Endothelial cell of umbilical vein (primary cell): Measurements from ENCODE around the gene EARS2. TPM values are rescaled to one million over a fixed set of nuclear protein-coding genes. Genes with fewer than 3 reads are reported as not detected.

Source experiments
- BruUV-seq: library from RNA; stranded (reverse); fragments of 400-500 nt; replicated peaks from 2 replicates; lab custom pipeline; 2021; lab: Mats Ljungman, UMichigan
- CTCF ChIA-PET: fragments of 300-600, 350-600 bp; sonication (Branson Sonifier 250); formaldehyde crosslinking; loops from one replicate; lab custom pipeline; 2021; ENCODE audit warnings: antibody characterized with exemption, inconsistent platforms; lab: Charles Lee
- POLR2A ChIA-PET: fragments of 300-600, 350-600 bp; sonication (Branson Sonifier 250); formaldehyde crosslinking; loops from one replicate; lab custom pipeline; 2021; ENCODE audit warnings: antibody characterized with exemption, inconsistent platforms; lab: Charles Lee
- DNase-seq: peaks from one replicate; pipeline ENCODE4 v3.0.0-alpha.2; 2011; ENCODE audit warnings: low read depth, low spot score
- FAIRE-seq: peaks from 2 replicates; lab custom pipeline; 2011; peaks lifted over from hg19 to GRCh38; lab: Jason Lieb, UNC
- H2AFZ ChIP-seq: 2 replicates; pipeline ENCODE4 v1.6.0; 2012; ENCODE audit warnings: low read depth, low read length, control low read depth, inconsistent platforms
- H3K27ac ChIP-seq: 2 replicates; pipeline ENCODE4 v1.5.1; 2011; ENCODE audit warnings: low read depth, mild to moderate bottlenecking, control low read depth, low read length, moderate library complexity; ENCODE audit not compliant: insufficient read depth
- H3K27me3 ChIP-seq, 2 experiments: 2 replicates each; pipeline versions ENCODE4 v1.6.0 to v1.6.1; 2011; ENCODE audit warnings: low read length in 2 of 2, mixed read lengths in 1 of 2; ENCODE audit not compliant: control insufficient read depth in 2 of 2, insufficient read depth in 2 of 2
- H3K36me3 ChIP-seq, 2 experiments: 2 replicates in 1 of 2; 3 replicates in 1 of 2; pipeline ENCODE4 v1.5.1; 2011; ENCODE audit warnings: low read length in 2 of 2, mild to moderate bottlenecking in 1 of 2, moderate library complexity in 1 of 2; ENCODE audit not compliant: control insufficient read depth in 2 of 2, insufficient read depth in 2 of 2; ENCODE audit errors: extremely low read depth in 1 of 2
- H3K4me1 ChIP-seq: 3 replicates; pipeline ENCODE4 v1.5.1; 2011; ENCODE audit warnings: mild to moderate bottlenecking, low read length; ENCODE audit not compliant: control insufficient read depth, insufficient read depth; ENCODE audit errors: extremely low read depth
- H3K4me2 ChIP-seq: 2 replicates; pipeline ENCODE4 v1.6.1; 2011; ENCODE audit warnings: low read length, control low read depth, mixed read lengths; ENCODE audit not compliant: insufficient read depth
- H3K4me3 ChIP-seq, 3 experiments: fragments of 200-600 bp in 1 of 3; sonication (generic), shearing (Covaris generic) in 1 of 3; replicated peaks in 1 of 3; 2 replicates each; pipeline ENCODE4 v1.5.1; 2011 to 2016; ENCODE audit warnings: control low read depth in 3 of 3, low read length in 3 of 3, mild to moderate bottlenecking in 2 of 3, inconsistent platforms in 1 of 3, low read depth in 1 of 3, moderate library complexity in 1 of 3; ENCODE audit not compliant: insufficient read depth in 1 of 3
- H3K79me2 ChIP-seq: 2 replicates; pipeline ENCODE4 v1.6.0; 2012; ENCODE audit warnings: low read length, inconsistent platforms; ENCODE audit not compliant: control insufficient read depth, insufficient read depth
- H3K9ac ChIP-seq: replicated peaks from 2 replicates; pipeline ENCODE3; 2011; ENCODE audit warnings: low read length, control low read depth; ENCODE audit not compliant: insufficient read depth; ENCODE audit errors: extremely low read depth
- H3K9me1 ChIP-seq: replicated peaks from 3 replicates; pipeline ENCODE4 v1.6.0; 2011; ENCODE audit warnings: mild to moderate bottlenecking, low read length; ENCODE audit not compliant: control insufficient read depth, insufficient read depth; ENCODE audit errors: extremely low read depth
- H3K9me3 ChIP-seq: replicated peaks from 2 replicates; pipeline ENCODE4 v1.5.1; 2012; ENCODE audit warnings: low read length, inconsistent platforms; ENCODE audit not compliant: control insufficient read depth, insufficient read depth
- H4K20me1 ChIP-seq: replicated peaks from 2 replicates; pipeline ENCODE3; 2011; ENCODE audit warnings: mild to moderate bottlenecking, low read length; ENCODE audit not compliant: control insufficient read depth, insufficient read depth; ENCODE audit errors: extremely low read depth
- CTCF ChIP-seq, 2 donors: IDR thresholded peaks; 1 replicate in 1 of 2; 2 replicates in 1 of 2; pipeline ENCODE4 v1.5.1; 2011; ENCODE audit warnings: low read length in 2 of 2, mild to moderate bottlenecking in 2 of 2, moderate library complexity in 2 of 2, control low read depth in 1 of 2, inconsistent platforms in 1 of 2, low read depth in 1 of 2; ENCODE audit not compliant: insufficient read depth in 1 of 2; ENCODE audit errors: extremely low read depth in 1 of 2
- EZH2 ChIP-seq: IDR thresholded peaks from 2 replicates; pipeline ENCODE4 v1.6.1; 2012; ENCODE audit warnings: borderline replicate concordance, low read depth, mild to moderate bottlenecking, moderate library complexity, low read length, inconsistent platforms; ENCODE audit not compliant: severe bottlenecking
- FOS ChIP-seq: IDR thresholded peaks from 2 replicates; pipeline ENCODE4 v1.6.1; 2011; ENCODE audit warnings: mild to moderate bottlenecking, low read length, moderate library complexity, borderline replicate concordance; ENCODE audit not compliant: insufficient read depth
- GATA2 ChIP-seq: IDR thresholded peaks from 2 replicates; pipeline ENCODE4 v1.7.0; 2011; ENCODE audit warnings: low read depth, mild to moderate bottlenecking, moderate library complexity, mixed read lengths, low read length; ENCODE audit not compliant: insufficient read length, insufficient read depth
- JUN ChIP-seq: IDR thresholded peaks from 2 replicates; pipeline ENCODE4 v1.6.1; 2011; ENCODE audit warnings: borderline replicate concordance, low read depth; ENCODE audit not compliant: insufficient read length, insufficient read depth
- MAX ChIP-seq: IDR thresholded peaks from 2 replicates; pipeline ENCODE4 v1.6.1; 2011; ENCODE audit not compliant: insufficient read depth, insufficient read length
- MYC ChIP-seq: IDR thresholded peaks from one replicate; pipeline ENCODE4 v1.6.1; 2011; ENCODE audit warnings: mild to moderate bottlenecking, low read depth, low read length
- POLR2A ChIP-seq: IDR thresholded peaks from 2 replicates; pipeline ENCODE4 v1.6.1; 2012; ENCODE audit warnings: low read depth, mild to moderate bottlenecking, control low read depth, low read length
- POLR2AphosphoS5 ChIP-seq: IDR thresholded peaks from 2 replicates; pipeline ENCODE4 v1.6.1; 2012; ENCODE audit warnings: low read depth, mild to moderate bottlenecking, control low read depth, low read length, moderate library complexity; ENCODE audit not compliant: insufficient read depth
- dilution Hi-C: fragments of 300-500 bp; cut with MboI; formaldehyde crosslinking; loops from one replicate; pipeline ENCODE4 v1.15.0; 2019; ENCODE audit warnings: low sequenced_read_pairs; ENCODE audit not compliant: extremely low pct_ligation_motif_present
- intact Hi-C: fragments of 100-400 bp; cut with micrococcal nuclease; formaldehyde crosslinking; loops from one replicate; pipeline ENCODE4 v1.10.0; 2022
- polyA plus RNA-seq, 4 experiments: library from polyadenylated mRNA; depleted of rRNA in 3 of 4; stranded (reverse) in 3 of 4; unstranded in 1 of 4; fragments of >200 nt; gene quantifications; 2 replicates each; pipeline versions ENCODE4 v1.2.1 to v1.2.3, GENCODE V29; 2011 to 2012; ENCODE audit warnings: missing spikeins in 1 of 4
- total RNA-seq: library from RNA; stranded (reverse); gene quantifications from 2 replicates; pipeline ENCODE4 v1.2.3, GENCODE V29; 2021

EARS2 gene
- total and polyA plus RNA-seq, 2 donors (not counting 3 experiments of a cell fraction or from before 2014, with no cell fraction given): 14.7 to 21.6 TPM

- H3K9me1 ChIP-seq: no peaks in the 10 kb centered on the region
- no peak for TF ChIP-seq POLR2A
- H3K27me3 ChIP-seq: no peaks in the 10 kb centered on the region
- H3K79me2 ChIP-seq: peaks cover 53% of the 10 kb centered on the region
- POLR2A ChIA-PET: no interaction called here
- intact Hi-C loops: no loop called here
- peaks cover 5 to 16% of the 10 kb centered on the region in 2 experiments for H3K36me3 ChIP-seq
- H3K27ac ChIP-seq: peak overlapping the region; percentile 59
- H3K4me3 ChIP-seq: peak overlapping the region; percentile 77 to 89 (median 87)
- FAIRE-seq (no peak), DNase-seq (no peak)
- CTCF ChIA-PET: no interaction called here
- H4K20me1 ChIP-seq: no peaks in the 10 kb centered on the region
- H3K9me3 ChIP-seq: no peaks in the 10 kb centered on the region
- dilution Hi-C loops: no loop called here
- no peak overlapping the region for H2AFZ ChIP-seq
- peak overlapping the region; percentile 81 for H3K9ac ChIP-seq
- H3K4me2 ChIP-seq: peak overlapping the region; percentile 75
- TSS peak; percentile 47 for BruUV-seq
- peaks cover 7% of the 10 kb centered on the region for H3K4me1 ChIP-seq
Measured at GRCh38 chr16:23595246-23595950, 38.2 kb upstream of the EARS2 start.

GRCh38 chr16:23594186-23594585, 37.0 kb upstream of the EARS2 start:
- FAIRE-seq (no peak), DNase-seq (no peak)
- Histone ChIP-seq H3K36me3 (peaks cover 8 to 19% of the 10 kb centered on the region in 2 experiments), H3K4me3 (no peak overlapping the region), H3K9ac (no peak overlapping the region), H3K79me2 (peaks cover 64% of the 10 kb centered on the region), H3K4me2 (no peak overlapping the region), H3K4me1 (peaks cover 7% of the 10 kb centered on the region), H3K9me3 (no peaks in the 10 kb centered on the region), H2AFZ (no peak overlapping the region), H3K27ac (no peak overlapping the region), H3K27me3 (no peaks in the 10 kb centered on the region), H3K9me1 (no peaks in the 10 kb centered on the region), H4K20me1 (peaks cover 2% of the 10 kb centered on the region)
- dilution Hi-C loops (no loop called here), intact Hi-C loops (no loop called here)
- TF ChIP-seq CTCF (IDR thresholded peaks at IDR 0.05; ENCODE audit: extremely low read depth in 1 of 2, insufficient read depth in 1 of 2, low read depth in 1 of 2, low read length in 2 of 2) (no peak), MYC (no peak), FOS (no peak), JUN (no peak), POLR2A (no peak), MAX (no peak), EZH2 (no peak), GATA2 (no peak), POLR2AphosphoS5 (no peak)
- BruUV-seq: no TSS peak
- POLR2A ChIA-PET: no interaction called here
- CTCF ChIA-PET: no interaction called here
